NCI-H2081 treated with DMSO at 0.1 percent for 48 hours (cell line): ENCODE data around the gene HSF2.
"Not testable (repeated sequence)": the region's sequence is repeated elsewhere in the genome, so short reads cannot be mapped to it uniquely, and the experiment has no call there.

Source experiments
- DNase-seq: peaks from one replicate; lab custom pipeline; 2025; lab: John Stamatoyannopoulos, UW

Gene HSF2

GRCh38 chr6:122454673-122455072 lies 55.2 kb downstream of the HSF2 start:
- no peak for DNase-seq

GRCh38 chr6:122455116-122455515 lies 55.7 kb downstream of the HSF2 start:
- DNase-seq, result not testable (repeated sequence)

- DNase-seq, result no peak
Measured at GRCh38 chr6:122458087-122458486, 58.6 kb downstream of the HSF2 start.

- DNase-seq, result no peak
Measured at GRCh38 chr6:122459240-122459639, 59.8 kb downstream of the HSF2 start.

GRCh38 chr6:122459865-122460416 lies 60.5 kb downstream of the HSF2 start:
- DNase-seq, result not testable (repeated sequence)

- DNase-seq, result no peak
Measured at GRCh38 chr6:122461885-122462284, 62.4 kb downstream of the HSF2 start.

- peak; percentile 59 for DNase-seq
Measured at GRCh38 chr6:122471107-122472021, 71.9 kb downstream of the HSF2 start, which contains the start of gene SERINC1. Gene SERINC1 (minus strand): TSS chr6:122471807. CDS start chr6:122471737, 70 bp downstream.

GRCh38 chr6:122472022-122472340 lies 72.5 kb downstream of the HSF2 start:
- no peak for DNase-seq

GRCh38 chr6:122476131-122476530 lies 76.7 kb downstream of the HSF2 start:
- no peak for DNase-seq

- no peak for DNase-seq
Measured at GRCh38 chr6:122482750-122483080, 83.3 kb downstream of the HSF2 start.
